Right lobe of liver (tissue), 6 donors: ENCODE measurements around the gene GIT2. TPM values are rescaled to one million over a fixed set of nuclear protein-coding genes. Genes with fewer than 3 reads are reported as not detected.
"Not testable (repeated sequence)": the region's sequence is repeated elsewhere in the genome, so short reads cannot be mapped to it uniquely, and the experiment has no call there.

Experiments
- ATAC-seq, 4 donors: fragments of 200-7000 bp; cut with Tn5 transposase; one replicate each; pipeline ENCODE4 v1.9.1; 2020; ENCODE audit warnings: mild to moderate bottlenecking in 4 of 4, moderate library complexity in 4 of 4
- DNase-seq, 3 donors: peaks; one replicate each; pipeline ENCODE4 v3.0.0-alpha.2; 2020
- H3K27ac ChIP-seq, 3 donors: fragments of 200-600 bp; one replicate each; pipeline ENCODE4 v1.8.0; 2022
- H3K27me3 ChIP-seq, 2 donors: fragments of 200-600 bp; one replicate each; pipeline ENCODE4 v1.8.0; 2022
- H3K36me3 ChIP-seq, 4 donors: fragments of 200-600 bp; sonication (generic) in 1 of 4; one replicate each; pipeline versions ENCODE4 v1.5.1 to v1.8.0; 2017 to 2022; ENCODE audit warnings: control low read depth in 1 of 4
- H3K4me1 ChIP-seq, 4 donors: fragments of 200-600 bp; sonication (generic) in 1 of 4; one replicate each; pipeline versions ENCODE4 v1.5.1 to v1.8.0; 2017 to 2022; ENCODE audit warnings: control low read depth in 1 of 4
- H3K4me3 ChIP-seq, 3 donors: fragments of 200-600 bp; one replicate each; pipeline ENCODE4 v1.8.0; 2022
- H3K9me3 ChIP-seq, 4 donors: fragments of 200-600 bp; sonication (generic) in 1 of 4; one replicate each; pipeline versions ENCODE4 v1.5.1 to v1.8.0; 2017 to 2022; ENCODE audit warnings: control low read depth in 1 of 4
- CTCF ChIP-seq, 4 donors: fragments of 200-600 bp in 3 of 4; fragments of 450-650 bp in 1 of 4; IDR thresholded peaks; one replicate each; pipeline versions ENCODE4 v1.5.1 to v1.8.0; 2016 to 2022; ENCODE audit warnings: antibody characterized with exemption in 4 of 4, mild to moderate bottlenecking in 2 of 4
- POLR2A ChIP-seq: fragments of 450-650 bp; IDR thresholded peaks from one replicate; pipeline ENCODE4 v1.6.1; 2017; ENCODE audit warnings: antibody characterized with exemption, mild to moderate bottlenecking
- WGBS: methylation state at CpG from one replicate; pipeline ENCODE4 v1.1.6; 2018; ENCODE audit warnings: low coverage, low lambda C conversion rate; ENCODE audit not compliant: insufficient coverage; ENCODE audit errors: missing lambda C conversion rate; 5-methylcytosine and 5-hydroxymethylcytosine counted together
- intact Hi-C, 2 donors: fragments of 100-400 bp; cut with DNase I; formaldehyde crosslinking; loops; one replicate each; pipeline versions ENCODE4 v1.11.2 to v1.14.1; 2022
- total RNA-seq, 6 experiments: library from RNA; depleted of rRNA in 2 of 6; stranded (reverse); fragments of >200 nt in 2 of 6; fragmentation: NEBNext Ultra II Directional in 3 of 6; extraction: Animal tissue kit (Norgen Biotek cat#: 25700) in 3 of 6; gene quantifications; one replicate each; pipeline versions ENCODE4 v1.1.0 to v1.2.4, GENCODE V29; 2016 to 2023
- donor health status: DM: no; HTN: yes; CAD: no.
- donor health status: DM: no; HTN: no; CAD: no.
- donor health status: DM: no; HTN: no; CAD: no.
- donor health status: DM: no; HTN: yes; CAD: no.
- donor health status: DM: no; HTN: yes; CAD: no.

The GIT2 gene
- total RNA-seq, 6 experiments from 2014 or later: 13.3 to 24.8 (median 16.8) TPM

GRCh38 chr12:109989380-109989779 is 6.8 kb downstream of the GIT2 start:
- 89% methylated on average over 5 of the region's 5 CpGs for WGBS
- no peak overlapping the region for H3K4me3 ChIP-seq
- no peak overlapping the region for H3K27ac ChIP-seq
- H3K9me3 ChIP-seq: no peaks in the 10 kb centered on the region
- DNase-seq: no peak
- peaks cover 0 to 57% (median 14%) of the 10 kb centered on the region in 4 donors for H3K36me3 ChIP-seq
- ATAC-seq: no peak
- no peaks in the 10 kb centered on the region for H3K27me3 ChIP-seq
- TF ChIP-seq POLR2A: no peak
- no peak for TF ChIP-seq CTCF (IDR thresholded peaks at IDR 0.05)
- peaks cover 0 to 4% (median 1%) of the 10 kb centered on the region in 4 donors for H3K4me1 ChIP-seq
- intact Hi-C loops: no loop called here

- Histone ChIP-seq H3K9me3 (no peaks in the 10 kb centered on the region), H3K4me1 (peaks cover 0 to 3% (median 0%) of the 10 kb centered on the region in 4 donors), H3K36me3 (peaks cover 0 to 59% (median 15%) of the 10 kb centered on the region in 4 donors), H3K4me3 (no peak overlapping the region), H3K27ac (no peak overlapping the region), H3K27me3 (no peaks in the 10 kb centered on the region)
- TF ChIP-seq POLR2A: no peak
- no peak for TF ChIP-seq CTCF (IDR thresholded peaks at IDR 0.05)
- DNase-seq (no peak), ATAC-seq (no peak)
- intact Hi-C loops: no loop called here
- WGBS: 83% methylated on average over 8 of the region's 8 CpGs
These were observed 7.3 kb downstream of the GIT2 start for GRCh38 chr12:109988903-109989302.

- TF ChIP-seq POLR2A: no peak
- TF ChIP-seq CTCF (IDR thresholded peaks at IDR 0.05): no peak
- H3K9me3 ChIP-seq: no peaks in the 10 kb centered on the region
- DNase-seq: no peak
- peaks cover 0 to 62% (median 21%) of the 10 kb centered on the region in 4 donors for H3K36me3 ChIP-seq
- 92% methylated on average over 10 of the region's 10 CpGs for WGBS
- ATAC-seq: no peak
- no peaks in the 10 kb centered on the region for H3K27me3 ChIP-seq
- H3K4me1 ChIP-seq: no peaks in the 10 kb centered on the region
- H3K27ac ChIP-seq: no peak overlapping the region
- H3K4me3 ChIP-seq: no peak overlapping the region
- intact Hi-C loops: no loop called here
These were observed 7.9 kb downstream of the GIT2 start for GRCh38 chr12:109988274-109988673.

- DNase-seq (no peak), ATAC-seq (no peak)
- 89% methylated on average over 6 of the region's 8 CpGs for WGBS
- Histone ChIP-seq H3K4me3 (no peak overlapping the region), H3K27me3 (no peaks in the 10 kb centered on the region), H3K9me3 (no peaks in the 10 kb centered on the region), H3K4me1 (no peaks in the 10 kb centered on the region), H3K27ac (no peak overlapping the region), H3K36me3 (peaks cover 3 to 68% (median 27%) of the 10 kb centered on the region in 4 donors)
- TF ChIP-seq CTCF (IDR thresholded peaks at IDR 0.05) (no peak), POLR2A (no peak)
- intact Hi-C loops: no loop called here
These were observed 8.6 kb downstream of the GIT2 start for GRCh38 chr12:109987615-109988014.

- DNase-seq, H3K27ac ChIP-seq, H3K27me3 ChIP-seq, ATAC-seq, H3K9me3 ChIP-seq, intact Hi-C loops, H3K4me1 ChIP-seq, H3K4me3 ChIP-seq: not testable (repeated sequence)
- H3K36me3 ChIP-seq: peaks cover 6 to 77% (median 31%) of the 10 kb centered on the region in 4 donors
- 92% methylated on average over 12 of the region's 16 CpGs for WGBS
These were observed 9.9 kb downstream of the GIT2 start for GRCh38 chr12:109986236-109986635.
